Stomach smooth muscle (tissue), 2 donors: ENCODE data around the gene CD248.
A peak's percentile ranks its signal among the peaks of the same experiment; 100 is the strongest.

ENCODE experiments used
- H3K27ac ChIP-seq: one replicate; pipeline ENCODE4 v1.7.0; 2013; ENCODE audit warnings: mild to moderate bottlenecking, low read length, inconsistent platforms
- H3K27me3 ChIP-seq, 2 donors: one replicate each; pipeline ENCODE4 v1.7.0; 2013; ENCODE audit warnings: low read length in 2 of 2; ENCODE audit not compliant: insufficient read depth in 2 of 2, control insufficient read depth in 1 of 2
- H3K36me3 ChIP-seq, 2 donors: one replicate each; pipeline ENCODE4 v1.7.0; 2013; ENCODE audit warnings: low read length in 2 of 2; ENCODE audit not compliant: control insufficient read depth in 2 of 2, insufficient read depth in 2 of 2
- H3K4me1 ChIP-seq: one replicate; pipeline ENCODE4 v1.7.0; 2013; ENCODE audit warnings: low read length; ENCODE audit not compliant: control insufficient read depth, insufficient read depth
- H3K4me3 ChIP-seq, 2 donors: one replicate each; pipeline ENCODE4 v1.7.0; 2013; ENCODE audit warnings: low read length in 2 of 2
- H3K9ac ChIP-seq, 2 donors: one replicate each; pipeline ENCODE4 v1.7.0; 2013; ENCODE audit warnings: low read length in 2 of 2, mild to moderate bottlenecking in 1 of 2
- H3K9me3 ChIP-seq, 2 donors: one replicate each; pipeline ENCODE4 v1.7.0; 2013; ENCODE audit warnings: low read length in 2 of 2; ENCODE audit not compliant: control insufficient read depth in 2 of 2
- donor health status: healthy.
- donor health status: Pancreatic carcinoma.

CD248 gene

GRCh38 chr11:66267039-66267378 is 49.8 kb downstream of the CD248 start:
- Histone ChIP-seq H3K9me3 (no peaks in the 10 kb centered on the region), H3K4me3 (peak overlapping the region; percentile 77 to 81), H3K4me1 (peaks cover 39% of the 10 kb centered on the region), H3K27me3 (no peaks in the 10 kb centered on the region), H3K36me3 (peaks cover 27 to 30% of the 10 kb centered on the region in 2 donors), H3K9ac (peak overlapping the region; percentile 72 to 74), H3K27ac (peak overlapping the region; percentile 98)

GRCh38 chr11:66266378-66267038 is 50.3 kb downstream of the CD248 start:
- no peaks in the 10 kb centered on the region for H3K27me3 ChIP-seq
- H3K4me3 ChIP-seq, result peak overlapping the region; percentile 77 to 81
- peaks cover 24 to 29% of the 10 kb centered on the region in 2 donors for H3K36me3 ChIP-seq
- peaks cover 39% of the 10 kb centered on the region for H3K4me1 ChIP-seq
- H3K27ac ChIP-seq, result peak overlapping the region; percentile 98
- no peaks in the 10 kb centered on the region for H3K9me3 ChIP-seq
- H3K9ac ChIP-seq, result peak overlapping the region; percentile 72 to 74

- no peaks in the 10 kb centered on the region for H3K27me3 ChIP-seq
- peak overlapping the region; percentile 98 for H3K27ac ChIP-seq
- no peaks in the 10 kb centered on the region for H3K9me3 ChIP-seq
- H3K4me3 ChIP-seq, result peak overlapping the region in 1 of 2 donors; percentile 81
- peaks cover 36% of the 10 kb centered on the region for H3K4me1 ChIP-seq
- no peak overlapping the region for H3K9ac ChIP-seq
- peaks cover 27 to 35% of the 10 kb centered on the region in 2 donors for H3K36me3 ChIP-seq
Observed at GRCh38 chr11:66265531-66266377, 51.1 kb downstream of the CD248 start.

- Histone ChIP-seq H3K4me3 (no peak overlapping the region), H3K27me3 (no peaks in the 10 kb centered on the region), H3K9me3 (no peaks in the 10 kb centered on the region), H3K9ac (no peak overlapping the region), H3K4me1 (peaks cover 32% of the 10 kb centered on the region), H3K36me3 (peaks cover 27 to 36% of the 10 kb centered on the region in 2 donors), H3K27ac (peak overlapping the region; percentile 24)
Observed at GRCh38 chr11:66264914-66265313, 51.9 kb downstream of the CD248 start.
